DMS 273 treated with DMSO at 0.1 percent for 48 hours (cell line): ENCODE data around the gene ADH1A.
"Not testable (repeated sequence)": the region's sequence is repeated elsewhere in the genome, so short reads cannot be mapped to it uniquely, and the experiment has no call there.

ENCODE experiments used
- DNase-seq: peaks from one replicate; lab custom pipeline; 2025; lab: John Stamatoyannopoulos, UW

Gene ADH1A

DNA sequence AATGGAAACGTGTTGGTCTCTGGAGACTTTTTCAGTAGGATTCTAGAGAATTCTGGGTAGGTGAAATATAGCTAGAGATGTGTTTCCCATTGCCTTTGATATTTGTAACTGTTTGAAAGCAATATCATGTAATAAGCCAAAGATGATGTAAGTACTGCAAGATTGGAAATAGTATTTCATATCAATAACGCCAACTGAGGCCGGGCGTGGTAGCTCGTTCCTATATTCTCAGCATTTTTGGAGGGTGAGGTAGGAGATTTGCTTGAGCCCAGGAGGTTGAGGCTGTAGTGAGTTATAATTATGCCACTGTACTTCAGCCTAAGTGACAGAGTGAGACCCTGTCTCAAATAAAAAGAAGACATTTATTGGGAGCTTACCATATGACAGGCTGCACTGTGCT, 9.5 kb downstream of the ADH1A start:
- no peak for DNase-seq

DNA sequence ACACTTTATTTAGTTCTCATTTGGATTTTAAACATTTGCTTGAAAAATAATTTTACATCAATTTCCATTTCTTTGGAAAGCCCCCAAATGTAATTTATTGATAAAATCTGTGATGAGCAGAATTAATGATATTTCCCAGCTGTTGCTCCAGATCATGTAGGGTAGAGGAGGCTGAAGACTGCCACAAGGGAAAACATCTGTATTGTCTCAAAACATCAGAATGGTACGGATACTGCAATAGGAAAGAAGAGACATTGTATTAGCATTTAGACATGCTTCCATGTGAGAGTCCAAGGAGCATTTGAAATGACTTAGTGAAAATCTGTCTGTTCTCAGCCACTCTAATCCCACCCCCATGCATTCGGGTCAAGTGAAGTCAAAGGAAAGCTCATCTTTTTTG, 14.4 kb downstream of the ADH1A start:
- no peak for DNase-seq

DNA sequence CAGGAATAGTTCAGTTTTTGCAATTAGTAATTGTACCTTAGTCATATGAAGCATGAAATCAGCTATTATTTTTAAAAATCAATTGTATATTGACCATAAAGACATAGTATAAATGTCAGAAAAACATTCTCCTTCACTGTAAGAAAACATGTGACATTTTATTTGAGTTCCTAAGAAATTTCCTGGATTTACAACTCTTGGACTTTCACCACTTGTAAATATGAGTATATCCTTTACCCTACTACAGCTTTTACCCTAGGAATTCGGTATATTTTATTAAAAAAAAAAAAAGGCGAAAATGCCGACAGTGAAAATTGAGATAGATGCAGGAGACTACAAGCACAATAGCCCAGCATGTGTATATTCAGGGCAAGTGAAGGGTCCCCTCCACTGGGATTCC, 14.9 kb downstream of the ADH1A start:
- no peak for DNase-seq

DNA sequence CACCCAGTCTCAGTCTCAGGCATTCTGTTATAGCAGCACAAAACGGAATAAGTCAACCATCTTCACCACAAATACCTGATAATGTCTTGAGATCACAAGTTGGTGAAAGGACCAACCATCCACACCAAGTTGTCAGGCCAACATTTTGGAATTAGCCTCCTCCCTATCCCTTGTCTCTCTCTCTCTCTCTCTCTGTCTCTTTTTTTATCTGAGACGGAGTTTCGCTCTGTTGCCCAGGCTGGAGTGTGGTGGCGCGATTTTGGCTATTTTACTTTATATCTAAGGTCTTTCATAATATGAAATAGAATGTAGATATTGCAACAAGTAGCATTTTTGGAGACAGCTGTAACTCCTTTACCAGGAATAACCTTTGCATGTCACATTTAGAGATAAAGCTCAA, 15.7 kb downstream of the ADH1A start:
- DNase-seq, result no peak

DNA sequence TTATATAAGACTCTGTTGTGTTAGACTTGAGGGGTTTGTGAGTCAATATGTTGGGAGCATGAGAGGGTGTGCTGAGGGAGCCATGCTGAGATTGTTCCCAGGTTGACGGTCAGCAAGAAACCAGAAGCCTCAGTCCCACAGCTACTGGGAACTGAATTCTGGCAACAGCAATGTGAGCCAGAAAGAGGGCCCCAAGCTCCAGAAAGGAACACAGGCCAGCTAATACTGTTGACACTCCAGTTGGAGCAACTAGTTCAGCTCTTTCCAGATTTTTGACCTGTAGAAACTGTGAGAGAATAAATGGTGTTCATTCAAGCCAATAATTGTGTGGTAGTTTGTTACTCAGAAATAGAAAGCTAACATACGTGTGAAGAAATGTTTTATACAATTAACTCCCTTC, 17.1 kb downstream of the ADH1A start:
- no peak for DNase-seq

DNA sequence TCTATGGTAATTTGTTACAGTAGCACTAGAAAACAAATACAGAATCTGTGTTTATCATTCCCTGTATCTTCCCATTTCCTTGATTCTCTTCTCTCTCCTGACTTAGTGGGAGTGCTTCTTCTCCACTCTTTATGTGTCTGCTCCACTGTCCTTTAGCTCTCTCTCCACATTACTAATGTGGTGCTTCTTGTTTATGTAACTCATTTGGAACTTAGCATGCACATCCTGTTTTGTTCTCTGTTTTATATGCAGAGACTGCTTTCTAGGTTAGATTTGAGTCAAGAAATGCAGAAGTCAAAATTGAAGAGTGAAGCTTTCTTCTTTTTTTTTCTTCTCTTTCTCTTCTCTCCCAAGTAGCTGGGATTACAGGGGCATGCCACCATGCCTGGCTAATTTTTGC, 25.9 kb downstream of the ADH1A start:
- no peak for DNase-seq

DNA sequence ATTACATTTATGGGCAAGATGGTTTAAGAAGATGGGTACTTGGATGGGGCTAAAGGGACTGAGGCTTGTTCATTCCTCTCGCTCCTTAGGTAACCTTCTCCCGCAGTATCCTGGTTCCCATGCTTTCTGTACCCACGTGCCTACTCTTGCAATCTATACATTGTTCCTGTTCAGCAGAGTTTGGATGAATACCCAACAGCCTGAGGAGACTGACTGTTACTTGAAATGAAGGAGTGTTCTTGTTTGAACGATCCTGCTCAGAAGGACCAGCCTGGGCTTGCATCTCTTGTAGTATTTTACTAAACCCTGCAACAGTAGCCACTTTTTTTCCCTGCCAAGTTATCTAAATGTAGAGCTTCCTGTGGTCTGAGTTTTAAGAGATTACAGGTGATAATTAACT, 38.0 kb downstream of the ADH1A start:
- no peak for DNase-seq

DNA sequence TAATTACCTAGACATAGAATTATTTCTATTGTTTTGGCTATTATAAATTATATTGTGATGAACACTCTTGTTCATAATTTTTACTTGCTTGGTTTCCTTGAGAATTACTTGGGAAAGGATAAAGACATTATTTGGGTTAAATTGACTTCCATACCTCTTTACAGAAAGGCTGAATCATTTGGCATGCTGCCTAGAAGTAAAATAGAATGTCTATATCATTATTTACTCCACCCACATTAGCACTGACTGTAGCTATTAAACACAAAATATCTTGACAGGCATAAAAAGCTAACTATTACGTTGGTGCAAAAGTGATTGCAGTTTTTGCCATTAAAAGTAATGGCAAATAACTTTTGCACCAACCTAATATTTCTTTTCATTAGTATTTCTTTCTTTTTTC, 42.1 kb downstream of the ADH1A start:
- no peak for DNase-seq

DNA sequence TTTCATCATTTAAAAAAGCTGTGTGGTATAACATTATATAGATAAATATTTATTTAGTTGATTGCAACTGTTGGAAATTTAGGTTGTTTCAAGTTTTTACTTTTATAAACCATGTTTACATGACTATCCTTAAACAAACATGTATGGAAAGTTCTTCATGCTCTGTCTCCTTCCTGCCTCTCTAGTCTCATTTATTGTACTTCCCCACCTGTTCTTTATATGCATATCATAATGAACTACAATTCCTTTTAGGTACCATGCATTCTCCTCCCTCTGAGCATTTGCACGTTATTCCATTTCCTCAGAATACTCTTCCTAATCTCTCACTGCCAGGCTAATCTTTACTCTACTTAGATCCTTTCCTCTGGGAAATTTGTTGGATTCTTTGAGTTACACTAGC, 54.8 kb downstream of the ADH1A start:
- DNase-seq, result no peak

DNA sequence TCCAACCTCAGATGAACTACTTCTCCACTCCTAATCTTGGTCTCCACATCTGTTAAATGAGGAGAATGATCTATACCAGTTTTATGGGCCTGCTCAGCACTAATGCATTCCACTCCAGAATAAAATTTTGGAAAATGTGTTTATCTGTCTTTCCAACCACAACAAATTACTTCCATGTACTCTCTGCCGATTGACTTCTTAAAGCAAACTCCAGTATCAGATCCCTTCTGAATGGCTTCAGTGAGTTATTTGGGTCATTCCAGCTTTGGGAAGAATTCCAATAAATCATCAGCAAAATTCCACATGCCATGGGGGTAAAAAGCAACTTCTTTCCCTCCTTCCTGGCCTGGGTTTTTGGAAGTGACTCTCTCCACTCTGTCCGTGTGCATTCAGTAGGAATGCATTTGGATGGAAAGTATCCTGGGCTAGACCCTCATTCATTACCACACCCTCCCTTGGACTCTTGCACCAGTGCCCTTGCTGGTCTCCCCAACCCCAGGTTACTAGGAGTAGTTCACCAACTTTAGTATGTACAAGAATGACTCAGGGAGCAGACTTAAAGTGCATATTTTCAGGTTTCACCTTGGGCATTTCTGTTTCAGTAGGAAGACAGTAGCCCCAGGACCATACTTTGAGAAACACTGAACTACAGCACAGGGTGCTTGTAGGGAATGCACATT, 56.3 kb downstream of the ADH1A start:
- no peak for DNase-seq

DNA sequence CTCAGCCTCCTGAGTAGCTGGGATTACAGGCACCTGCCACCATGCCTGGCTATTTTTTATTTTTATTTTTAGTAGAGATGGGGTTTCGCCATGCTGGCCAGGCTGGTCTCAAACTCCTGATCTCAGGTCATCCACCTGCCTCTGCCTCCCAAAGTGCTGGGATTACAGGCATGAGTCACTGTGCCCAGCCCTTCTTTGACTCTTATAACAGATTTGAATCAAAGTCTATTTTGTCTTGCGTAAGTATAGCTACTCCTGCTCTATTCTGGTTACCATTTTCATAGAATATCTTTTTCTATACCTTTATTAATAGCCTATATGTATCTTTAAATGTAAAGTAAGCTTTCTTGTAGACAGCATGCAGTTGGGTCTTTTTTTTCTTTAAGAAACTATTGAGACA, 57.4 kb downstream of the ADH1A start:
- not testable (repeated sequence) for DNase-seq

DNA sequence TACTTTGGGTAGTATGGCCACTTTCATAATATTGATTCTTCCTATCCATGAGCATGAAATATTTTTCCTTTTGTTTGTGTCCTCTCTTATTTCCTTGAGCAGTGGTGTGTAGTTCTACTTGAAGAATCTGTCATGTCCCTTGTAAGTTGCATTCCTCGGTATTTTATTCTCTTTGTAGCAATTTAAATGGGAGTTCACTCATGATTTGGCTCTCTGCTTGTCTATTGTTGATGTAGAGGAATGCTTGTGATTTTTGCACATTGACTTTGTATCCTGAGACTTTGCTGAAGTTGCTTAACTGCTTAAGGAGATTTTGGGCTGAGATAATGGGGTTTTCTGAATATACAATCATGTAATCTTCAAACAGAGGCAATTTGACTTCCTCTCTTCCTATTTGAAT, 62.1 kb downstream of the ADH1A start:
- DNase-seq, result not testable (repeated sequence)

DNA sequence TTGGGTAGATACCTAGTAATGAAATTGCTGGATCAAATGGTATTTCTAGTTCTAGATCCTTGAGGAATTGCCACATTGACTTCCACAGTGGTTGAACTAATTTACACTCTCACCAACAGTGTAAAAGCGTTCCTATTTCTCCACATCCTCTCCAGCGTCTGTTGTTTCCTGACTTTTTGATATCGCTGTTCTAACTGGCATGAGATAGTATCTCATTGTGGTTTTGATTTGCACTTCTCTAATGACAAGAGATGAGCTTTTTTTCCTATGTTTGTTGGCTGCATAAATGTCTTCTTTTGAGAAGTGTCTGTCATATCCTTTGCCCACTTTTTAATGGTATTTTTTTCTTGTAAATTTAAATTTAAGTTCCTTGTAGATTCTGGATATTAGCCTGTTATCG, 63.1 kb downstream of the ADH1A start:
- not testable (repeated sequence) for DNase-seq
